Fibroblast of skin of abdomen (primary cell): ENCODE measurements around the gene MAPT. TPM values are rescaled to one million over a fixed set of nuclear protein-coding genes. Genes with fewer than 3 reads are reported as not detected.

Source experiments
- DNase-seq: peaks from one replicate; pipeline ENCODE4 v3.0.0-alpha.2; 2013
- polyA plus RNA-seq, 2 experiments: library from polyadenylated mRNA; unstranded; fragments of 120-200 nt; gene quantifications; one replicate each; pipeline ENCODE4 v1.2.1, GENCODE V29; 2013; ENCODE audit not compliant: insufficient read length in 2 of 2

MAPT gene
- 1.5 TPM for polyA plus RNA-seq (2013, experiment 1 of 2; ENCODE audit: insufficient read length)
- polyA plus RNA-seq (2013, experiment 2 of 2; ENCODE audit: insufficient read length): 1.8 TPM

DNA sequence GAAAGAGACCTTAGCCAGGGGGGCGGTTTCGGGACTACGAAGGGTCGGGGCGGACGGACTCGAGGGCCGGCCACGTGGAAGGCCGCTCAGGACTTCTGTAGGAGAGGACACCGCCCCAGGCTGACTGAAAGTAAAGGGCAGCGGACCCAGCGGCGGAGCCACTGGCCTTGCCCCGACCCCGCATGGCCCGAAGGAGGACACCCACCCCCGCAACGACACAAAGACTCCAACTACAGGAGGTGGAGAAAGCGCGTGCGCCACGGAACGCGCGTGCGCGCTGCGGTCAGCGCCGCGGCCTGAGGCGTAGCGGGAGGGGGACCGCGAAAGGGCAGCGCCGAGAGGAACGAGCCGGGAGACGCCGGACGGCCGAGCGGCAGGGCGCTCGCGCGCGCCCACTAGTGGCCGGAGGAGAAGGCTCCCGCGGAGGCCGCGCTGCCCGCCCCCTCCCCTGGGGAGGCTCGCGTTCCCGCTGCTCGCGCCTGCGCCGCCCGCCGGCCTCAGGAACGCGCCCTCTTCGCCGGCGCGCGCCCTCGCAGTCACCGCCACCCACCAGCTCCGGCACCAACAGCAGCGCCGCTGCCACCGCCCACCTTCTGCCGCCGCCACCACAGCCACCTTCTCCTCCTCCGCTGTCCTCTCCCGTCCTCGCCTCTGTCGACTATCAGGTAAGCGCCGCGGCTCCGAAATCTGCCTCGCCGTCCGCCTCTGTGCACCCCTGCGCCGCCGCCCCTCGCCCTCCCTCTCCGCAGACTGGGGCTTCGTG, at the start of gene MAPT:
Gene MAPT (plus strand): TSS at position 533 of the 763 bp plus-strand sequence. CDS start 67,784 bp downstream, outside the sequence.
- DNase-seq: peak; percentile 92

DNA sequence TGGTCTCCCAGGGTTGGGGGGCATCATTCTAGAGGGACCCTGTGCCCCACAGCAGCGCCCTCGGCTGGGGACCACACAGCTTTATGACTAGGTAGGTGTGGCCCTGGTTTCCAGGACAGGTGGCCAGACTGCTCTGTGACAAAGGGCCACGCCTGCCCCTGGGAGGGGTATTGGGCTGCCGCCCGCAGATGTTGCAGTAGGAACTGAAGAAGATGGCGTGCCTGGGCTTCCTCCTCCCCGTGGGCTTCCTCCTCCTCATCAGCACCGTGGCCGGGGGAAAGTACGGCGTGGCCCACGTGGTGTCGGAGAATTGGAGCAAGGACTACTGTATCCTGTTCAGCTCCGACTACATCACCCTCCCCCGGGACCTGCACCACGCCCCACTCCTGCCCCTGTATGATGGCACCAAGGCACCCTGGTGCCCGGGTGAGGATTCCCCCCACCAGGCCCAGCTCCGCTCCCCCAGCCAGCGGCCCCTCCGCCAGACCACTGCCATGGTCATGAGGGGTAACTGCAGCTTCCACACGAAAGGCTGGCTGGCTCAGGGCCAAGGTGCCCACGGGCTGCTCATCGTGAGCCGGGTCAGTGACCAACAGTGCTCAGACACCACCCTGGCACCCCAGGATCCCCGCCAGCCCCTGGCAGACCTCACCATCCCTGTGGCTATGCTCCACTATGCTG, 49.5 kb upstream of the MAPT start, which contains the start of gene SPPL2C:
Gene SPPL2C (plus strand): TSS at position 187 of the 681 bp plus-strand sequence. CDS start 26 bp downstream, at position 213.
- no peak for DNase-seq

DNA sequence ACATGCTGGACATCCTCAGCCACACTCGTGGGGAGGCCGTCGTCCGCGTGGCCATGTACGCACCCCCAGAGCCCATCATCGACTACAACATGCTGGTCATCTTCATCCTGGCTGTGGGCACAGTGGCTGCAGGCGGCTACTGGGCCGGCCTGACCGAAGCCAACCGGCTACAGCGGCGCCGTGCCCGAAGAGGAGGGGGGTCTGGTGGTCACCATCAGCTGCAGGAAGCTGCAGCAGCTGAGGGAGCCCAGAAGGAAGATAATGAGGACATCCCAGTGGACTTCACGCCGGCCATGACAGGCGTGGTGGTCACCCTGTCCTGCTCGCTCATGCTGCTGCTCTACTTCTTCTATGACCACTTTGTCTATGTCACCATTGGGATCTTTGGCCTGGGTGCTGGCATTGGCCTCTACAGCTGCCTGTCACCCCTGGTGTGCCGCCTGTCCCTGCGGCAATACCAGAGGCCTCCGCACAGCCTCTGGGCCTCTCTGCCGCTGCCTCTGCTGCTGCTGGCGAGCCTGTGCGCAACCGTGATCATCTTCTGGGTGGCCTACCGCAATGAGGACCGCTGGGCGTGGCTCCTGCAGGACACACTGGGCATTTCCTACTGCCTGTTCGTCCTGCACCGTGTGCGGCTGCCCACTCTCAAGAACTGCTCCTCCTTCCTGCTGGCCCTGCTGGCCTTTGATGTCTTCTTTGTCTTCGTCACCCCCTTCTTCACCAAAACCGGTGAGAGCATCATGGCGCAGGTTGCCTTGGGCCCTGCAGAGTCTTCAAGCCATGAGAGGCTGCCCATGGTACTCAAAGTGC, 48.8 kb upstream of the MAPT start:
- no peak for DNase-seq

DNA sequence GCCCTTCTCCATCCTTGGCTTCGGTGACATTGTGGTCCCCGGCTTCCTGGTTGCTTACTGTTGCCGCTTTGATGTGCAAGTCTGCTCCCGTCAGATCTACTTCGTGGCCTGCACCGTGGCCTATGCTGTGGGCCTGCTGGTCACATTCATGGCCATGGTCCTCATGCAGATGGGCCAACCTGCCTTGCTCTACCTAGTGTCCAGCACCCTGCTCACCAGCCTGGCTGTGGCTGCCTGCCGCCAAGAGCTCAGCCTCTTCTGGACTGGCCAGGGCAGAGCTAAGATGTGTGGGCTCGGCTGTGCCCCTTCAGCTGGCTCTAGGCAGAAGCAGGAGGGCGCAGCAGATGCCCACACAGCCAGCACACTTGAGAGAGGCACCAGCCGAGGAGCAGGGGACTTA, 48.1 kb upstream of the MAPT start:
- DNase-seq: no peak

DNA sequence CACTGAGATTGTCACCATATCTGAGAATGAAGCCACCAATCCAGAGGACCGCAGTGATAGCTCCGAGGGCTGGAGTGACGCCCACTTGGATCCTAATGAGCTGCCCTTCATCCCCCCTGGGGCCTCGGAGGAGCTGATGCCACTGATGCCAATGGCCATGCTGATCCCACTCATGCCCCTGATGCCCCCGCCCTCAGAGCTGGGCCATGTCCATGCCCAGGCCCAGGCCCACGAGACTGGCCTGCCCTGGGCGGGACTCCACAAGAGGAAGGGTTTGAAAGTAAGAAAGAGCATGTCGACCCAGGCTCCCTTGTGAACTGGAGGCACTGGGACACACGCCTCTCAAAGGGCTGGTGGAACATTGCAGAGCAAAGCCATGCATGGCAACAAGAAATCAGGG, 47.7 kb upstream of the MAPT start:
- DNase-seq: no peak

DNA sequence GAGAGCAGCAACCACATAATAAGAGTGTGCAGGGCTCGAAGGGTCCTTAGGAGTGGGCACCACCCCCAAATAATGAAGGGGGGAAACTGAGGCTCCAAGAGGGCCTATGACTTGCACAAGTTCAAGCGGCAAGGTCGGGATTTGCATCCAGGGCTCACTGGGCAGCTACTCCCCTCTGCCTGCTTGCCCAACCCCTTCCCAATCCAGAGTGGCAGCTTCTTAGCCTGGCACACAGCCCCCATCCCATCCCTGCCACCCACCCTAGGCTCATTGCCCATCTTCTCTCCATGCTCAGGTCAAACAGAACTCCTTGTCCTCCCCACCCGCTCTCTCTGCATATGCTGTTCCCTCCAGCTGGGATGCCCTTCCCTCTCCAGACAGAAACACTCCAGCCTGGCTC, 47.3 kb upstream of the MAPT start:
- DNase-seq: no peak

DNA sequence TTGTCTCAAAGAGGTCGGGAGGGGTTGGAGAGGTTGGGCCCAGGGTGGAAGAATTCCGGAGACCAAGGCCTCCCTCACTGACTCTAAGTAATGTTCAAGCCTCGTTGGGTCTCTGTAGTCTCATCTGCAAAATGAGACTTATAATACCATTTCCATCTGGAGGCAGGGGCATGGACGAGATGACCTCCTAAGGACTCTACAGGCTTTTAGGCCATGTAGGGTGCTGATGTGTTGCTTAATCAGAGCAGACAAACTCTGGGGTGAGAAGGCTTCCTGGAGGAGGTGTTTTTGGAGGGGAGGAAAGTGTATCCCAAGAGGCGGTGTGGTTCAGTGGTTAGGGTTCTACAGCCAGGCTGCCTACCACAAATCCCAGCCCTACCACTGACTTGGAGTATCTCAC, 46.6 kb upstream of the MAPT start:
- no peak for DNase-seq

DNA sequence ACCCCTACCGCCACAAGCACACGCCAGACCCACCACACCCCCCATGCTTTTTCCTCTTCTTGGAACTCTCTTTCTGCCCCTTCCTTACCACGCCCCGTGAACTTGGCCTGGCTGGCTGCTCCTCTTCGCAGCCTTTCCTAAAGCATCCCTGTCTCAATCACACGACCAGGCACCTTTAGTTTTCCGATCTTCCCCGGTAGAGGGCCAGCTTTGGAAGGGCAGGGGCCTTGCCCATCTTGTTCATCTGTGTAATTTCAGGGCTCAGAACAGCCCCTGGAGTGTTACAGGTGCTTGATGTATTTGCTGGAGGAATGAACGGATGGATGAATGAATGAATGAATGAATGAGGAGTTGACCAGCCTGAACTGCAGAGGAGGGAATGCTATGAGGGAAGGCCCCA, 45.9 kb upstream of the MAPT start:
- no peak for DNase-seq

DNA sequence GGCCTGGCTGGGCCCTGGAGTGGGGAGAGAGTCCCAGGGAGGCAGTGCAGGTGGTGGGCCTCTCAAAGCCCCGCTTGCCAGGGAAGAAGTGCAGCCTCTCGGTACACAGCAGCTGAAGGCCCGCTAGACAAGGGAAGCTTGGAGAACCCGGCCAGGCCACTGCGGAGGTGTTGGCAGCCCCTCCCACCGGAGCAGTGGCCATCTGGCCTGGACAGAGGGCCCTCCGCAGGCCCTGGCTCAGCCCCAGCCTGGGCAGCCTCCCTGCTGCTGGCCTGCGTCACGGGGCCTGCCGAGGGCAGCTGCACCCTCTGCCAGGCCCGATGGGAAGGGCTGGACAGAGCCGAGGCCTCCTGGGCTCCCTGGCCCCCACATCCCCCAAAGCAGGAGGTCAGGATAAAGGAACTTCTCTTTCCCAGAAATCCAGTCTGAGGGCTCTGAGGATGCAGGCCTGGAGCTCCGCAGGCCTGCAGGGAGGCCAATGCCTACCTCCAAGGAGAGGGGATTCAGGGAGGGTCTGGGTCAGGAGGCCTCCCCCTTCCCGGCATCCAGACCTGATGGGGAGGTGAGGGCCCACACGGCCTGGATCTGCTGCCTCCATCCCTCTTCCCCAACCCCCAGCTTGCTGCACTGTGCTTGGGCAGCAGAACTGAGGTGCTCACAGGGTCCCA, 45.4 kb upstream of the MAPT start:
- no peak for DNase-seq

DNA sequence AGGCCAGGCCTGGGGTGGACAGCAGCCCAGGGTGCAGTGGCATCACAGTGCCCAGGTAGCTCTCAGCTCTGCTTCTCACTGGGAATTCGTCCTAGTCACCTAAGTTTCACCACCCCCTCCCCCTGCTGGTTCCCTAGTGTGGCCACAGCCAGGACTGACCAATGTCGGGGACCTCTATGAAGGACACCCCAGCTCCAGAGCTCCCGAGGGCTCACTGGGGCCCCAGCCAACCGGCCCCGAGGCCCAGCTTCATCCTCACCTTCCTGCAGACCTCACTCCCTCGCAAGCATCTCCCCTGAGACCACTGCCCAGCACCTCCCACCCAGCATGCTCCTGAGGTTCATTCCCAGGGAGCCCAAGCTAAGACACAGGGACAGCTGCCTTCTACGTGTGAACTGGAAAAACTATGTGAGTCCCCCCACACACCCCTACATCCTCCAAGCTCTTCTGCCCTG, 44.8 kb upstream of the MAPT start:
- no peak for DNase-seq

DNA sequence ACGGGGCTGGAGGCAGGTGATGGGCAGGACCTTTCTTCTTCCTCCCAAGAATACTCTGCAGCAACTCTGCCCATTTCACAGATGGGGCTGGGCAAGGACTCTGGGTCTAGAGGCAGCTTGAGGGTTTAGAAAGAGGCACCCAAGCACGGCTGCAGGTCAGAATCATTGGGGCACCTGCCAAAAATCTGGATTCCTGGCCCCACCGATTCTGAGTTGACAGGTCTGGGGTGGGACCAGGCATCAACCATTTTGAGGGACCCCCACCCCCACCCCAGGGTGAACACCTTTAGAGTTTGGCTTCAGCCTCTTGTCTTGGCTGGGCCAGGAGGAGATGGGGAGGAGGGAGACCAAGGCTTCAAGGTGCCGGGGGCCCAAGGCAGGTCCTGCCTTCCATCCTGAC, 44.3 kb upstream of the MAPT start:
- no peak for DNase-seq

DNA sequence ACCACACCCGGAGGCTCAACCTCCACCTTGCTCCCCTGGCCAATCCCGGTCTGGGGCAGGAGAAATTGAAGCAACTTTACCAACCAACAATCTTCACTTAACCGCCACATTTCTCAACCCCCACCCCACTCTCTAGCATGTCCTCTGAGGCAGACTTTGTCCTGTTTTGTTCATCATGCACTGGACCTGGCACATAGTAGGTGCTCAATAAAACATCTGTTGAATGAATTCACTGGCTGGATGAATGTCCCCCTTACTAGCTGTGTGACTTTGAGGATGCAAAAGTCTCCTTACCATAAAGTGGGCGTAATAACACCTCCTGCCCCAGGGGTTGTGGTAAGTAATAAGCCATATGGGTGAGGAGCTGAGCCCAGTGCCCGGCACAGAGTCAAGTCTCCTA, 43.9 kb upstream of the MAPT start:
- no peak for DNase-seq

DNA sequence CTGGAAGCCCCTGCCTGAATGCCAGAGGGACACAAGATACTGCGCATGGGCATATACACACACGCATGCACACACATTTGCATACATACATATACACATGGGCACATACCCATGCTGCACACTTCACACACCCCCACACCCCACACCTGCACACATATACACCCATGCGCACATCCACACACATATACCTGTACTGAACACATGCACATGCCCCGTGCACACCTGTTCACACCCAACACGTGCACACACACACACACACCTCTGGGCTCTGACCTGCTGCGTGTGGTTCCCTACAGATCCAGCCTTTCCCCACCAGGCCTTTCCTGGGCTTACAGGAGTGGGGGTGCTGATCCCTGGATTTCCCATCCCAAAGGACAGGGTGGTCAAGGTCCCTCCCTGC, 43.3 kb upstream of the MAPT start:
- no peak for DNase-seq

DNA sequence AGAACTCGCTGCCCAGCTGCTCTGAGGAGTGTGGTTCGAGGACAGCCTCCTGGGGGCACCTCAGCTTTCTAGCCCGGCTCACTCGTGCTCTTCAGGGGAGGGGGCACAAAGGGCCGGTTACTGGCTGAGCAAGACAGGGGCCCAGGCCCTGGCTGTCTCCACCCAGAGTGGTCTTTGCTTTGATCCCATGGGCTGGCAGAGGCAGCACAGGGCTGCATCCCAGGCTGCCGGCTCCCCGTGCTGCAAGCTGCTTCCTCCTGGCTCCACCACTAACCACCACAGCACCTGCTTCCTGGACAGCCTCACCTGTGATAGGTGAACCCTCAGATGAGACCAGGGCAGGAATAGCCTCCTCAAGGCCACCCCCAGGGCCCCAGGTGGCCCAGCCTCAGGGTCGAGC, 42.9 kb upstream of the MAPT start:
- no peak for DNase-seq

DNA sequence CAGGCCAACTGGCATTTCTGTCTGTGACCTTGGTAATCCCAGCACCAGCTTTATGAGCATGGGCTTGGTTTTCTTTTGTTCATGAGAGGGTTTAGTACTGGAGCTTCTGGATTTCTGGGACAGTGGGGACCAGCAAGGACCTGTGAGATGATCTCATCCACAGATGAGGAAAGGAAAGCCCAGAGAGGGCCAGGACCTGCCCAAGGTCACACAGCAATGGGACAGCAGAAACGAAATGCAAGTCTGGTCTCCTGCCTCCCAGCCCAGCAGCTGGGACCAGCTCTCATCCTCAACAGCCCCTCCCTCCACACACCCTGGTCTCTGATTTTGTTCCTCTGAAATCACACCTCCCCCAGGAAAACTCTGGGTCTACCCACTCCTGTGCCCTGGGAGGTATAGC, 42.5 kb upstream of the MAPT start:
- no peak for DNase-seq

DNA sequence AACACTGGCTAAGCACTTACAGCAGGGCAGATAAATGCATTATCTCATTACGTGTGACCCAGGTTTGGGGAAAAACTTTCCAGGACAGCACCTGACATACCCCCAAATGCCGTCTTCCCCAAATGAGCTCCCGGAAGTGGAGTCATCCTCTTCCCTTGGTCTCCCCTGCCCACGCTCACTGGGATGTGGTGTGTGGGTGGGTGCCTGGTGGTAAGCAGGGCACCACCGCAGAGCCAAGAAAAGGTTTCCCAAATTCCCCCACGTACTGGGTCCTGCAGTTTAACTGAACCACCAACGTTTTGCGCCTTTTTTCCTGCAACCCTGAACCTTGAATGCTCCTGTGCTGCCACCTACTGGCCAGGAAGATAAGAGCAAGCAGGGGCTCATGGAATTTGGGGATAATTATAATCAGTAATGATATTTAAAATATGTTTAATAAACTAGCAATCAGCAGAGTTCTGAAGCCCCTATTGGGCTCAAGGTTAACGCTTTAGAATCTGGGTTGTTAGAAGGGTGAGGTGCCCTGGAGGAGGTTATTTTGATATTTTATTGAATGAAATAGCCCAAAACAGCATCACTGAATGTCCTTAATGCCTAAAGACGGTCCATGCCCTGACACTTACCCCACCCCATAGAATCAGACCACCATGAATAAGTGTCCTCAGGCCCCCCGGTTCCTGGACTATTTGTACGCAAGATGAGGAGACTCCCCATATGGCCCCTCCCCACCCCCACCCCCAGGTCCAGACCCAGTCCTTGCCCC, 41.6 kb upstream of the MAPT start:
- DNase-seq: peak; percentile 33

DNA sequence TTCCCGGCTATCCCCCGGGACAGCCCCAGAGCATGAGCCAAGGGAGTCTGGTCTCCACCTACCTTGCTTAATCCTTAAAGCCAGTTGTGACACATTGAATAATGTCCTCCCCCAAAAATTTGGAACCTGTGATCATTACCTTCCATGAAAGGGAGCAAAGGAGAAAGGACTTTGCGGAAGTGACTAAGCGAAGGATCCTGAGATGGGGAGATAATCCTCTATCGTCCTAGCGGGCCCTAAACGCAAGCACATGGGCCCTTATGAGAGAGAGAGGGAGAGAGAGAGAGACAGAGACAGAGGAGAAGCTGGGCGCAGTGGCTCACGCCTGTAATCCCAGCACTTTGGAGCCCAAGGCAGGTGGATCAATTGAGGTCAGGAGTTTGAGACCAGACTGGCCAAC, 40.1 kb upstream of the MAPT start:
- DNase-seq: no peak

DNA sequence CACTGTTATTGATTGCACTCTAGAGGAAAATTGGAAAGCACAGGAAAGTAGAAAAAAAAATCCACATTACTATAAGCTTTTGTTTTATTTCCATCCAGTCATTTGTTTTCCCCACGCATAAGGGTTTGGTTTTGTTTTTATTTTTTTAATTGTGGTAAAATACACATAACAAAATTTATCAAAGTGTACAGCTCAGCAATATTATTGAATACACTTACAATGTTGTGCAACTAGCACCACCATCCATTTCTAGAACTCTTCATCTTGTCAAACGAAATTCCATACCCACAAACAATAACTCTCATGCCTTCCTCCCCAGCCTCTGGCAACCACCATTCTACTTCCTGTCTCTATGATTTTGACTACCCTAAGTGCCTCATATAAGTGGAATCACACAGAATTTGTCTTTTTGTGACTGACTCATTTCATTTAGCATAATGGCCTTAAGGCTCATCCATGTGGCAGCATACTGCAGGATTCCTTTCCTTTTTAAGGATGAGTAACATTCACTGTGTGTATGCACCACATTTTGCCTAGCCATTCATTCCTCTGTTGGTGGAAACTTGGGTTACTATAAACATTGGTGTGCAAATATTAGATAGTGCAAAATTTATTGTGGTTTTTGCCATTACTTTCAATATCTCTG, 38.5 kb upstream of the MAPT start:
- DNase-seq: no peak

DNA sequence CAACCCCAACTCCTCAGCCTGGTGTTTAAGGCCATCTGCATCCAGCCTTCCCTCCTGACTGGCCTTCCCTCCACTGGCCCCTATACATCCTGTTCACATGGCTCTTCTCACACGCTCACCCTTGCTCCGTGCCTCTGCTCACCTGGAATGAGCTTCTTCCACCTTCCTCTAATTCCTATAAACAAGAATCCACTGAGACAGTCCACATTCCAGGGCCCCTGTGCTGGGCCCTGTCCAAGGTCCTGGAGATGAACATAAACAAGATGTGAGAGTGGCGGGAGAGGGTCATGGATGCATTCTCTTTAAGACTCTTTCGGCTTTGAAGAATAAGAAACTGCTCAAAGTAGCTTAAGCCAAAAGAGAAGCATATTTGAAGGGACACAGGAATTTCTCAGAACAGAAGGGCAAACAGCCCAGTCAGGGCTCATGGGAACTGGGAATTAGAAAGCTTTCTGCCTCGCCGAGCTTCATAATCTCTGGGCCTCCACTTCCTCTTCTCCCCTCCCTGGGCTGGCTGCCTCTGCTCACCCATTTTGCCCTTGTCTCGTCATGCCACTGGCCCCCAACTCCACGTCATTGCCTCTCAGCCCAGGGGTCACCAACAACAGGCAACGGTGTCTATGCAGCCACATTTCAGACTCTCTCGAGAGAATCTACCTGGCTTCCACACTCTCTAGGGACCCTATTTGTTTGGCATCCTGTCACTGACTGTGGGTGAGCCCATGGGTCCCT, 36.2 kb upstream of the MAPT start:
- peak; percentile 27 for DNase-seq

DNA sequence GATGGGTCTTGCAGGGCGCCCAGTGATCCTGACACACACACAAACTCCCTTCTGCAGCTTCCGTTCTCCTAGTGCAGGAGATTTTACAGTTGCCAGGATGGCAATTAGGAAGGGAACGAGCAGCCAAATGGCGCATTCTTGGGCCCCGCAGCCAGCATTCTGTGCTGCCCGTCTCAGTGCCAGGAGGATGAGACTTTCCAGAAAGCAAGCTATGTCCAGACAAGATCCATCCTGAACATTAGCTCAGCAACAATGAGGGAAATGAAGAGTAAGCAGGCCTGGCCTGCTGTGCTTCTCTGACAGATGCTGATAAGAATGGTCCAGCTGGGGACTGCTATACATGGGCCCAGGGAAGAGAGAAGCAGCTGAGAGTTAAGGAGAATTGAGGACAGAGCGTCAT, 33.2 kb upstream of the MAPT start:
- DNase-seq: no peak
